LNCaP clone FGC (cell line): ENCODE results near the gene SESN1.
"Not testable (repeated sequence)": the region's sequence is repeated elsewhere in the genome, so short reads cannot be mapped to it uniquely, and the experiment has no call there.

ENCODE experiments used
- DNase-seq: peaks from one replicate; pipeline ENCODE4 v3.0.0-alpha.2; 2011; ENCODE audit warnings: low read depth
- H3K4me3 ChIP-seq: 2 replicates; pipeline ENCODE4 v1.5.1; 2011; ENCODE audit warnings: mild to moderate bottlenecking, low read depth, low read length, control low read depth
- CTCF ChIP-seq: IDR thresholded peaks from 2 replicates; pipeline ENCODE4 v1.5.1; 2012; ENCODE audit warnings: mild to moderate bottlenecking; ENCODE audit not compliant: control insufficient read depth, insufficient read depth; ENCODE audit errors: extremely low read depth

The SESN1 gene

GRCh38 chr6:108985301-108985700, 109.3 kb downstream of the SESN1 start:
- H3K4me3 ChIP-seq: no peak overlapping the region
- TF ChIP-seq CTCF: no peak
- no peak for DNase-seq

DNA sequence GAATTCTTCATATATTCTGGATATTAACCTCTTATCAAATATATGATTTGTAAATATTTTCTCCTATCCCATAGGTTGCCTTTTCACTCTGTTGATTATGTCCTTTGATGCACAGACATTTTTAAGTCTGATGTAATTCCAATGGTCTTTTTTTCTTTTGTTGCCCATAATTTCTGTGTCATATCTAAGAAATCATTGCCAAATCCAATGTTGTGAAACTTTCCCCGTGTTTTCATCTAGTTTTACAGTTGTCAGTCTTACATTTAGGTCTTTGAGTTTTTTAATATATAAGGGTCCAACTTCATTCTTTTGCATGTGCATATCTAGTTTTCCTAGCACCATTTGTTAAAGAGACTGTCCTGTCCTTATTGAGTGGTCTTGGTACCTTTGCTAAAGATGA, 111.5 kb downstream of the SESN1 start:
- TF ChIP-seq CTCF: no peak
- DNase-seq: no peak
- no peak overlapping the region for H3K4me3 ChIP-seq

DNA sequence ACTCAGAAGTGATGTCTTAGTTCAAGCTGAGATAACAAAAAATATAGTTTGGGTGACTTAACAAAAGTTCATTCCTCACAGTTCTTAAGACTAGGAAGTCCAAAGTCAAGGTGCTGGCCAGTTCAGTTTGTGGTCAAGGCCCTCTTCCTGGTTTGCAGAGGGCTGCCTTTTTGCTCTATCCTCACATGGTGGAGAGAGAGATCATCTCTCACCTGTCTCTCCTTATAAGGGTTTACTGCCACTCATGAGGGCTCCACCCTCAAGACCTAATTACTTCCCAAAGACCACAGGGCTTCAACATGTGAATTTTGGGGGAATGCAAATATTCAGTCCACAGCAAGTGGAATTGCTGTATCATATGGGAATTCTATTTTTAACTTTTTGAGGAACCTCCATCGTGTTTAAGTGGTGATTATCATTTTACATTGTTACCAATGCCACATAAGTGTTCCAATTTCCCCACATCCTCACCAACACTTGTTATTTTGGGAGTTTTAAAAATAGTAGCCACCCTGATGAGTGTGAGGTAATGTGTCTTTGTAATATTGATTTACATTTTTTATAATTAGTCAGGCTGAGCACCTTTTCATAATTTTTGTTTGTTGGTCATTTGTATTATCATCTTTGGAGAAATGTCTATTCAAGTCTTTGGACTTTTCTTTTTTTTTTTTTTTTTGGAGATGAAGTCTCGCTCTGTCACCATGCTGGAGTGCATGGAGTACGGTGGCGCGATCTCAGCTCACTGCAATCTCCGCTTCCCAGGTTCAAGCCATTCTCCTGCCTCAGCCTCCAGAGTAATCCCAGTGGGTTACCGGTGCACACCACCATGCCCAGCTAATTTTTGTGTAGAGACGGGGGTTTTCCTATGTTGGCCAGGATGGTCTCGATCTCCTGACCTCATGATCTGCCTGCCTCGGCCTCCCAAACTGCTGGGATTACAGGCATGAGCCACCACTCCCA, 112.2 kb downstream of the SESN1 start:
- no peak for TF ChIP-seq CTCF
- DNase-seq: no peak
- no peak overlapping the region for H3K4me3 ChIP-seq

GRCh38 chr6:108978638-108979037, 116.0 kb downstream of the SESN1 start:
- H3K4me3 ChIP-seq, DNase-seq: not testable (repeated sequence)

- TF ChIP-seq CTCF: no peak
- H3K4me3 ChIP-seq: no peak overlapping the region
- no peak for DNase-seq
These were observed 120.4 kb downstream of the SESN1 start for GRCh38 chr6:108974201-108974600.

DNA sequence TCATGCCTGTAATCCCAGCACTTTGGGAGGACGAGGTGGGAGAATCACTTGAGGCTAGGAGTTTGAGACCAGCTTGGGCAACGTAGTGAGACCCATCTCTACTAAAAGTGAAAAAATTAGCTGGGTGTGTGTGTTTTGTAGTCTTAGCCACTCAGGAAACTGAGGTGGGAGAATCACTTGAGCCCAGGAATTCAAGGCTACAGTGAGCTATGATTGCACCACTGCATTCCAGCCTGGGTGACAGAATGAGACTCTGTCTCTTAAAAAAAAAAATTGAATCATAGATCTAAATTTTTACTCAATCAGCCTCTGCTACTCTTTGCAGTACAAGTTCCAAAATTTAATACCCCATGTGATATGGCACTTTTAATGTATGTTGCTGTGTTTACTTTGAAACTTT, 124.9 kb downstream of the SESN1 start:
- H3K4me3 ChIP-seq: no peak overlapping the region
- no peak for TF ChIP-seq CTCF
- no peak for DNase-seq

DNA sequence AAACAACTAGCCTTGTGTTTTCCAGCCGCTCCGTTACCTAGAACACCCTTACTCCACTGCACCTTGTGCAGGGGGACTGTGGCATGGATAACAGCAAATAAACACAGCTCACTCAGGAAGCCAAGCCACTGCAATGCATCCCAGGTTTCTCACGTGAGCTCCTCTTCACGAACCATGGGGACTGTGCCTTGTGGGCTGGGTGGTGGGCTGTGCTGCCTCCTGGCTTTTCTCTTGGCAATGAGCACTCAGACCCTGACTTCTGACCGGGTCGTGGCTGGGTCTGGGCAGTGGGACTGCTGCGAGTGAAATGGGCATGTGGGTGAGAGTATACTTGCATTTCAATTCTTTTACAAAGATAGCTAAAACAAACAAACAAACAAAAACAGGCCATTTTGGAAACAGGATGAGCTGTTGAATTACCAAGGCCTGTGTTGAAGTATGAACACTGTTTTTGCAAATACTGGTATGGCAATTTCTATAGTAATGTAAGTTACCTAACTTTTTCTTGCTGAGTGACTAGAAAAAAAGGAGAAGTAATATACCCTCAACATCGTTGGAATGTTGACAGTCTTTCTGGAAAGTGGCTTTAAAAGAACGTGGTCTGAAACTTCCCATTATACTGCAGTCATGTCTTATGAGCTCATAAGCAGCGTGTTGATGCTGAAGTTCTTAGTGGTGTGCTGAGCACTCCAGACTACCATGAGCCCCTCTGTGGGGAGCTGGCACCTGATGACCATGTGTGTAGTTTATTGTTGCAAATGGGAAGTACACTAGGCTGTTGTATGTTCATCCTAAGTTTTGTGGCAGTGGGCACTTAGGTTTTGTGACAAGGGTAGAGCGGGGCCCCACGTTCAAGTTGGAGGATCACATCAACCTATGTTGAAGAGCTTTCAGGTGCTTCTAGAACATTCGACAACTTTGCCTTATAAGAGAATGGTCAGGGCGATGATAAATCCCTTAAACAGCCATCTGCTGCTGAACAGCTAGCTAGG, 126.0 kb downstream of the SESN1 start:
- no peak for TF ChIP-seq CTCF
- no peak overlapping the region for H3K4me3 ChIP-seq
- DNase-seq: no peak
